Activated naive CD4-positive, alpha-beta T cell (primary cell): ENCODE results near the gene HSD3B2.
"Not testable (repeated sequence)": the region's sequence is repeated elsewhere in the genome, so short reads cannot be mapped to it uniquely, and the experiment has no call there.

Experiments
- DNase-seq, 4 experiments: peaks; one replicate each; lab custom pipeline; 2025; lab: John Stamatoyannopoulos, UW

The HSD3B2 gene

GRCh38 chr1:119414950-119415349, at the start of gene HSD3B2:
Gene HSD3B2 (plus strand): TSS chr1:119415150. CDS start chr1:119415420, 270 bp downstream.
- DNase-seq, result no peak

DNA sequence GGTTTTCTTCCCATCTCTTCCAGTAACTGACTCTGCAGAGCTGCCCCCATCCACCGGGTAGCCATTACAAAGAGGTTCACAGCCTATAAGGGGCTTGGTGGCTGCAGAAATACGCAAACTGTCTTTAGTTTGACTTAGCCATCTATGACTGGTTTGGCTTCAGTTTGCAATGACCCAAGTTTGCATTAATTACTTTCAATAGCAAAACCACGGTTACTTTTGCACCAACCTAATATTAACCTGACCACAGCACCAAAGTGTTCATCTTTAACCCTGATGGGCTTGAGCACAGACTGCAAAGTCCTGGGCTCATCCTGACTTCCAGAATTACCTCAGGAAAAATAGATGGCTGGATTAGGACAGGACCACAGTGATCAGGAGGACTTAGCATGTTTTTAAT, 48.5 kb upstream of the HSD3B2 start:
- DNase-seq, result no peak

DNA sequence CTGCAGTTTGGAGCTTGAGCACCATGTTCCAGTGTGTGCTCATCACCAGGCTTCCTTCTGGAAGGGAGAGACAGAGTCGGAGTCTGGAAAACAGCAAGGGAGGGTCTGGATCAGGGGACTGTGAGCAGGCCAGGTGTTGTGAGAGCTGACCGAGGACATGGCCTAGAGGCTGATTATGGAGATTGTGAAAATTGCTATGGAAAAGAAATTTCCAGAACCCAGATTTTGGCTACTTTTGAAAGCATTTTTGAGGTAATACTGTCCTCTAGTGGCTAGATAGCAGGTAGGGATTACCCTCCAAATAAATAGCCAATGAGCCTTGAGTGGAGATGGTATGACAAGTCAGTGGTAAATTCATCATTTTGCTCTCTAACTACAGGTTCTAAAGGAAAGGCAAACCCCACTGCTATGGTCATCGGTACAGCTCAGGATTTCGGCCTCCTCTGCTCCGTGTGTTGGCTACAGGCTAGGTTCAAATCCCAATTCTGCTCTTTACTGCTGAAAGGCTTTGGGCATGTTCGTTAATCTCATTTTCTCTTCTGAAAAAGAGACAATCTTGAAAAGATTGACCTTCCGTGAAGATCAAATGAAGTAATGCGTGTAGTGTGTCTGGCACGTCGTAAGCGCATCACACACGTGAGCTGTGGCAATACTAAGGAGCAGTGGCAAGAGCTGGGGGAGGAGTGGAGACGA, 47.4 kb upstream of the HSD3B2 start:
- no peak for DNase-seq

GRCh38 chr1:119368554-119368953, 46.4 kb upstream of the HSD3B2 start, which contains the start of gene HAO2:
Gene HAO2 (plus strand): TSS chr1:119368785. CDS start chr1:119381086, 12,301 bp downstream.
- no peak for DNase-seq

- DNase-seq, result no peak
Measured at GRCh38 chr1:119370748-119371147, 44.2 kb upstream of the HSD3B2 start.

DNA sequence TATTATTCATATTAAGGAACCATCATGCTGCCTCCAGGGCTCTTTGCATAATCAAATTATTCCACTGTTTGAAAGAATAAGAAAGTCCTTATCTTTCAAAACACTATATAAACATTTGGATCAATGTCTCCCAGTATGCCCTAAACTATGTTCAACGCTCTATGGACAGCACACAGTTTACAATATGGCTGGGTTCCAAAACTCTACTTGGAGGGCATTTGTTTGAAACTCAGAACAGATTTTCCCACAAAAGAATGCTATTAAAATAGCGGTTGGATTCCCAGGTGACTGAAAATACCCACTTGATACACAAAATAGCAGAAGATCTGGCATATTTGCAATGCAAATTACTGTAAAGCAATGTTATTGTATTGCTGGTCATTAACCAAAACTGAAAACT, 43.1 kb upstream of the HSD3B2 start:
- DNase-seq, result no peak

DNA sequence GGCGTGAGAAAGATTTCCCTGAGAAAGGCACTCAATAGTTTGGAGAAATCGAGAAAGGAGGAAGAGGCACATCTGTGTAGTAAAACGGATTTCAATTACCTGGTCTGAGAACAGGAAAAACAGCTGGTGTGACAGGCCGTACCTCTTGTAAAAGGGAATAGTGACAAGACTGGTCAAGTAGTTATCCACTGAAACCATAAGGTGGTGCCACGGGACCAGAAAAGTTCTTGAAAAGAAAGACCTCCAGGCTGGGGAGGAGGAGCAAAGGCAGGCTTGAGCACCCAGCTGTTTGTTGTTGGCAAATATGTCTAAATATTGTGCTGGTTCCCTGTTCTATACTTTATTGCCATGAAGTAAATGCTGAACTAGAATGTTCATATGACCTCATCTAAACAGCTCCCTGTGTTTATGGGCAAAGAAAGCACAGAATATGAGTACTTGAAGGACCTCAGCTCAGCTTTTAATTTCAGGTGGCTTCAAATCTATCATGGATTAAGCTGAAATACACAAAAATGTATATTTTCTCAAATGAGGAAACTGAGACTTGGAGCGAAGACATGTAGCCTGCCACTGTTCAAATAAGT, 42.4 kb upstream of the HSD3B2 start:
- DNase-seq, result no peak

DNA sequence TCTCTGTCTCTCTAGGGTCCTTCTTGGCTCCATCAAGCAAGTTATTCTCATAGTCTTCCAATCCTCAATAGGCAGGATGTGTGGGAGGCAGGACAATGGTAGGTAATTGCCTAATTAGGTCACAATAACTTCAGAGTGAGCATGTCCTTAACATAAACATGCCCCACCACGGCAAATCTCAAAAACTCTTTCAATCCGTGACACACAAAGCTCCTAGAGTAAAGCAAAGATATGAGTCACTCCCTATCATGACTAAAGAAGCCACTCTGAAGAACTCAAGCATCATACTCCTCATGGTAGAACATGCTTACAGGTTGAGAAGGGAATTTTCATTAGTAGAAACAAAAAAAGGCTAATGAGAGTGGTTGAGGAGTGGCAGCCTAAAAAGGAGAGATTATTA, 41.5 kb upstream of the HSD3B2 start:
- DNase-seq, result no peak

DNA sequence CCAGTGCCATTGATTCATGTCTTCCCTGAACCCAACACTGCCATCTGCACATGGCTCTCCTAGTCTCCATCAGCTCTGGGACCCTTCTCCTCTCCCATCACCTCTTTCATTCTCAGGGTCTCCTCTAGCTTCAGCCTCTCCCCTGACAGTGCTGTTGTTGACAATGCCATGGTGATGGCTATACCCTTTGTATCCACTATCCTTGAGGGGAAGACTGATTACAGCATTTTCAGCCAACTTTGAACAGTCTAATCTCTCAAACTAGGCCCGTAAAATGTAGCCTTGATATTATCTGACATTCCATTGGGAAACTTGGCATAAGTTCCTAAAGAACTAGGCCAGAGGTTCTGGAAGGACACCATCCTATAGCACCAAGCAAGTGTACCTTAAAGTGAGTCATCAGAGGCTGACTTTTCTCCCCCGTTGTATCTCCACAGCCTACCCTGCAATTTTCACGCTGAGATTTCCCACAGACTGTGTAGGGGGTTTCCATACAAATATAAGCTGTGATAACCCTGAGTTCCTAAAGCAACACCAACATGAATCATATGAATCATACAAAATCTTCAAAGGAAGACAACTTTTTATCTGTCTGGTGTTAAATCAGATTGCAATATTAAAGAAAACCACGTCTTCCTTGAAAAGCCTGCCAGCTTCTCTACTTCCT, 40.6 kb upstream of the HSD3B2 start:
- no peak for DNase-seq

- DNase-seq, result no peak
Measured at GRCh38 chr1:119375366-119375765, 39.6 kb upstream of the HSD3B2 start.

GRCh38 chr1:119376594-119376993, 38.4 kb upstream of the HSD3B2 start:
- DNase-seq, result no peak

DNA sequence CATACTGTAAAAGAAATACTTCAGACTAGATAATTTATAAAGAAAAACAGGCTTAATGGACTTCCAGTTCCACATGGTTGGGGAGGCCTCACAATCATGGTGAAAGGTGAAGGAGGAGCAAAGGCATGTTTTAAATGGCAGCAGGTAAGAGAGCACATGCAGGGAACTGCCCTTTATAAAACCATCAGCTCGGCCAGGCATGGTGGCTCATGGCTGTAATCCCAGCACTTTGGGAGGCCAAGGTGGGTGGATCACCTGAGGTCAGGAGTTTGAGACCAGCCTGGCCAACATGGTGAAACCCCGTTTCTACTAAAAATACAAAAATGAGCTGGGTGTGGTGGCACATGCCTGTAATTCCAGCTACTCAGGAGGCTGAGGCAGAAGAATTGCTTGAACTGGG, 37.4 kb upstream of the HSD3B2 start:
- DNase-seq, result not testable (repeated sequence)

DNA sequence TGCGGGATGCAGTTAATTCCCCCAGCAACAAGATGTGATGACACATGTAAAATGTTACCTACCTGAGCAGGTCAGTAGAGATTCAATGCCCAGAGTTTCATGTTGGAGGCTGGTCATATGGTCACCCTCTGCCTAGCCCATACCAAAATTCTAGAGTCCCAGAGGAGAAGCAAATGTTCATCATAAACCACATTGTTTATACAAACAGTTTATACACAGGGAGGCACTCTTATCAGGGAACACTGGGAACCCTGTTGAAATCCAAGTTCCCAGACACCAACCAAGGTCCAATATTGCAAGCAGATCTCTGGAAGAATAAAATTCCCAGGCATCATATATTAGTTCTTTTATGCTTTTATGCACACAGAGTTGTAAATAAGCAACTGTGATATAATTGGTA, 35.8 kb upstream of the HSD3B2 start:
- no peak for DNase-seq

- no peak for DNase-seq
Measured at GRCh38 chr1:119380304-119380703, 34.6 kb upstream of the HSD3B2 start.

GRCh38 chr1:119380983-119381662, 33.8 kb upstream of the HSD3B2 start:
- no peak for DNase-seq

DNA sequence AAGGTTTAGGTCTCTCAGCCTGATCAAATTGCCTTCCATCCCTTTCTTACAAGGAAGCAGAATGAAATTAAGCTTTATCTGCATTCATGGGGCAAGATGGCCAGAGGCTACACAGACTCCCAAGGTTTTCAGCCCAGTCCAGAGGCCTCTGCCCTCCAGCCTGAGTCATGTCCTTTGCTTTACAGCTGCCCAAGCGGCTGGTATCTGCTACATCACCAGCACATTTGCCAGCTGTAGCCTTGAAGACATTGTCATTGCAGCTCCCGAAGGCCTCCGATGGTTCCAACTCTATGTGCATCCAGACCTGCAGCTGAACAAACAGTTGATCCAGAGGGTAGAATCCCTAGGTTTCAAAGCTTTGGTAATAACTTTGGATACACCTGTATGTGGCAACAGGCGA, 30.4 kb upstream of the HSD3B2 start:
- DNase-seq, result no peak

DNA sequence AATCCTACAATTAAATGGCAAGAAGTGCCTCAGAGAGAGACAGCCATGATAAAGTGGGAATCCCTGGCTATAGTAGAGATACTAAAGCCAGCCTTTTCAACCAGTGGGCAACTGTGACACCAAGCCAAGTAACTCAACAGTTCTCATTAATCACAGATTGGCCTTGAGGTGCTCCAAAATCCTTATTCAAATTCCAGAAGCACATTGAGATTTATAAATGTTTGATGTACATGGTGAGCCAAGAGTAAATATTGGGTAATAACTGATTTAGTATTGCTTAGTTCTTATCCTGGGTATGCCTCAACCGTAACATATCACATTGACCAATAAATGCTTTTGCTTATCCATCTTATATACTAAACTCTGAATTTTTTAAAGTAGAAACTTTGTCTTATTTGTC, 29.3 kb upstream of the HSD3B2 start:
- no peak for DNase-seq

- DNase-seq, result no peak
Measured at GRCh38 chr1:119387858-119388257, 27.1 kb upstream of the HSD3B2 start.

GRCh38 chr1:119388450-119388849, 26.5 kb upstream of the HSD3B2 start:
- no peak for DNase-seq

GRCh38 chr1:119390526-119390925, 24.4 kb upstream of the HSD3B2 start:
- no peak for DNase-seq

GRCh38 chr1:119391749-119392148, 23.2 kb upstream of the HSD3B2 start:
- DNase-seq, result no peak

- no peak for DNase-seq
Measured at GRCh38 chr1:119394085-119394484, 20.9 kb upstream of the HSD3B2 start.

GRCh38 chr1:119396982-119397381, 18.0 kb upstream of the HSD3B2 start:
- DNase-seq, result no peak
